HG02870 (cell line): ENCODE results near the gene ZNF845.
"Not testable (repeated sequence)": the region's sequence is repeated elsewhere in the genome, so short reads cannot be mapped to it uniquely, and the experiment has no call there.

Experiments
- ATAC-seq: cut with Tn5 transposase; IDR thresholded peaks from one replicate; pipeline ENCODE4 v1.9.1; 2021; ENCODE audit warnings: mild to moderate bottlenecking, moderate library complexity; ENCODE audit not compliant: unreplicated experiment

The ZNF845 gene

GRCh38 chr19:53333463-53334449 is at the start of gene ZNF845:
Gene ZNF845, plus strand, starts transcription at chr19:53333749. Its CDS starts 7,559 bp downstream, at chr19:53341308.
- ATAC-seq, result peak; percentile 91

DNA sequence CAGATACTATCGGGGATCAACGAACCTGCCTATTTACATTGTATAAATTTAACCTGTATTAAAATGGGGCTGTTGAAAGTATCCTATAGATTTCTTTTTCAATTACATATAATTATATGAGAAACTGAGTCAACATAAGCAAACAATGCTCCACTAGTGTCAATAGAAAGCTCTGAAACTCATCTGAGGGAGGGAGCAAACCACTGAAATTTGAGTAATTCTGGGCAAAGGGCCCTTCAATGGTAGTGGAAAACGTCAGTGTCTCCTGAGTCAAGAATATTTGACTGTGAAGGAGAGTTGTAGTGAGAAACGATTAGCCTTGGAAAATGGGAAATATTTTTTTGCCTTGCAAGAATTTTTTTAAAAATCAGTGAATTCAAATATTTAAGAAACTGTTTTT is 48.5 kb upstream of the ZNF845 start:
- ATAC-seq, result no peak

- ATAC-seq, result no peak
Observed at GRCh38 chr19:53290758-53291549, 42.6 kb upstream of the ZNF845 start.

DNA sequence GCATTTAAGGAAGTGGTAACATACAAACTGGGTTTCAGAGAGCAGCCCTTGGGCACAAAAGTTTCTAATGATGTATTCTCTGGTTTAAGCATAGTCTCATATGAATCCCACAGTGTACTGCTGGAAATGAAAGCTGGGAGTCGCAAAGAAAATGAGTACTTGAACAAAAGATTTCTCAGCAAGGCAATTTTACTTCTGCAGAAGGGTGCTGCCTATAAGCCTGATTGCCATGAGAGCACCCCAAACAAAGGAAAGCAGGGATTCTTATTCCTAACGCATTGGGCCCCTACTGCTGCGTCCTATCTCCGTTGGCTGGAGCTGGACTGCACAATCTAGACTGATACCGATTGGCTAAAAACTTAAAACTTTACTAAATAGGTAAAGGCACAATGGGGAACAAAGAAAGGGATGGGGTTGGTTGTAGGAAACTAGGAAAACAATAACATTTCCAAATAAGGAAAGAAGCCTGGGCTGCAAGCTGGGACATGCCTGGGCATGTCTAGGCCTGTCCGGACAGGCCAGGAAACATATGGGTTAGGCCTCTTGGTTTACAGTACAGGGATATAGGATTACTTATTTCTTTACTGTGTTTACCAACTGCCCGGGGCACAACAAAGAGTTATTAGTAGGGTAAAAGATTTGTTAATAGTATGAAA is 38.6 kb upstream of the ZNF845 start:
- ATAC-seq, result no peak

DNA sequence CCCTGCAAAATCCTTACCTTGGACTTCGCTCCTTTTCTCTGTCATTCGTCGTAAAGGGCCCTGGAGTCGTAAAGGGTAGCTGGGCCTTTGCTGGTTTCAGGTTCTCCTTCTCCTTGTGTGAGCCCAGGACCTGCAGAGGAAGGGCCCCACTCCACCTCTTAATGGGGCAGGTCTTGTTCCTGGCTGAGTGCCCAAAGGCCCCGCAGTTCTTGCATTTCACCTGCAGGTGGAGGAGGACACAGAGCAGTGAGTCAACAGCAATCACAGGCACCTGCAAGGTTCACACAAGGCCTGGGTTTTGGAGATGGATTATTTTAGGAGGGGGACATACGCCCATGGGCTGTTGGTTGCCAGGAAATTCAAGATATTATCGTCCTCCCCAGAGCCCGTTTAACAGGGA is 32.2 kb upstream of the ZNF845 start:
- not testable (repeated sequence) for ATAC-seq

DNA sequence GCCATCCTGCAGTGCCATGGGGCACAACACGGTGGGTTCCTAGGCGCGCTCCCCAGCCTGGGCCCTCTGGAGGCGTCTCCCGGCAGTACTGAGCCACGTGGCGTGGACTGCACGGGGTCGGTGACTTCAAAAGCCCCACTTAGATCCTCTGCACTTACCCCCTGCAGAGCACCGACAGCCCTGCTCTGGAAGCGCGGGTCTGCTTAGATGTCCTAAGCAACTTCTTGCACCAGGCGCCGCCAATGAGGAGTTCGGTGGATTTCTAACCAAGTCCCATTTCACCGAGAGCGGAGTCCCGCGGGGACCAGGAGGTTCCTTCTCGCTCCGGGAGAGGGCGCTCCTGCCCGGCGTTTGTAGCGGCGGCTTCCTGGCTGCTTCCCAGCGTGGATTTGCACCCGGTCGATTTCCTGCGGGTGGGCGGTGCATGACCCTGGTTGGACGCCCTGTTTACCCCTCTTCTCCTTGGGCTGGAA is 25.2 kb upstream of the ZNF845 start:
- ATAC-seq, result no peak

DNA sequence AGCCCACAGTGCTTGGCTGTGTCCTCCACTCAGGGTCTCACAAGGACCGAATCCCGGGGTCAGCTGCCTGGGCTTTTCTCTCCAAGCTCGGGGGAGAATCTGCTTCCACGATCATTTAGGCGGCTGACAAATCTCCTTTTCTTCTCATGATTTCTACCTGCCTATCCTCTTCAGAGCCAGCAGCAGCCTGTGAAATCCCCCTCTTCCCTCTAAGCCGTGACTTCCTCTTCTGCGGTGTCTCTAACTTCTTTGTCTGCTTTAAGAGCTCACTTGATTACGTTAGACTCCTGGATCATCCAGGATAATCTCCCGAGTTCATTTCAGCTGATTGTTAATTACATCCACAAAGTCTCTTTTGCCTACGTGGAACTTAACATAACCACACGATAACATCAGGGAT is 22.5 kb upstream of the ZNF845 start:
- ATAC-seq, result no peak

GRCh38 chr19:53311897-53312296 is 21.7 kb upstream of the ZNF845 start:
- no peak for ATAC-seq

DNA sequence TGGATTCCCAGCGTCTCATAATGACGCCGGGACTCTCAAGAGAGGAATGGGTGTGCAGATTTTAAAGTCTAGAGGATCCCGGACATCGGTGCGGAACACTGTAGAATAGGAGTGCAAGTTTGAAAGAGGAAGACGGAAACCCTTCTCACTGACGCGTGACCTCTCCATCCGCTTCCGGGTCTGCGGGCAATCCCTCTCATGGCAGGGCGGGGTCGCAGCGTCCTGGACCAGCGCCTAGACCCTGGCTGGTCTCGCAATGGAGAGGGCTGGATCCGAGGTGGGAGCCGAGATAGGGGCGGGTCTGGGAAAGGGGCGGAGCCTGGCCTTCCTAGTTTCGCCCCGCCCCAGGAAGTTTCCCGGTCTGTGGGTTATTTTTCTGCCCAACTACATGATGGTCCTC is 4.6 kb upstream of the ZNF845 start:
- ATAC-seq, result no peak

GRCh38 chr19:53332484-53332883 is 1.1 kb upstream of the ZNF845 start:
- no peak for ATAC-seq

GRCh38 chr19:53333066-53333462 is 485 bp upstream of the ZNF845 start:
- peak; percentile 7 for ATAC-seq

DNA sequence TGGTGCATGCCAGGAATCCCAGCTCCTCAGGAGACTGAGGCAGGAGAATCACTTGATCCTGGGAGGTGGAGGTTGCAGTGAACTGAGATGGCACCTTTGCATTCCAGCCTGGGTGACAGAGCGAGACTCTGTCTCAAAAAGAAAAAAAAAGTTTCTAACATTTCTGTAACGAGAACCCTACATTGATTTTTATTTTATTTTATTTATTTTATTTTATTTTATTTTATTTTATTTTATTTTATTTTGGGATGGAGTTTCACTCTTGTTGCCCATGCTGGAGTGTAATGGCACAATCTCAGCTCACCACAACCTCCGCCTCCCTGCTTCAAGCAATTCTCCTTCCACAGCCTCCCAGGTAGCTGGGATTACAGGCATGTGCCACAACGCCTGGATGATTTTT is 10.9 kb downstream of the ZNF845 start:
- ATAC-seq, result not testable (repeated sequence)

- ATAC-seq, result no peak
Observed at GRCh38 chr19:53355739-53356138, 22.2 kb downstream of the ZNF845 start.

- no peak for ATAC-seq
Observed at GRCh38 chr19:53357821-53358581, 24.5 kb downstream of the ZNF845 start.

- ATAC-seq, result not testable (repeated sequence)
Observed at GRCh38 chr19:53360056-53360455, 26.5 kb downstream of the ZNF845 start.

- peak; percentile 95 for ATAC-seq
Observed at GRCh38 chr19:53365134-53365898, 31.8 kb downstream of the ZNF845 start, which contains the start of gene ZNF525. Gene ZNF525, plus strand, starts transcription at chr19:53365705. Its CDS starts 6,577 bp downstream, at chr19:53372282.

DNA sequence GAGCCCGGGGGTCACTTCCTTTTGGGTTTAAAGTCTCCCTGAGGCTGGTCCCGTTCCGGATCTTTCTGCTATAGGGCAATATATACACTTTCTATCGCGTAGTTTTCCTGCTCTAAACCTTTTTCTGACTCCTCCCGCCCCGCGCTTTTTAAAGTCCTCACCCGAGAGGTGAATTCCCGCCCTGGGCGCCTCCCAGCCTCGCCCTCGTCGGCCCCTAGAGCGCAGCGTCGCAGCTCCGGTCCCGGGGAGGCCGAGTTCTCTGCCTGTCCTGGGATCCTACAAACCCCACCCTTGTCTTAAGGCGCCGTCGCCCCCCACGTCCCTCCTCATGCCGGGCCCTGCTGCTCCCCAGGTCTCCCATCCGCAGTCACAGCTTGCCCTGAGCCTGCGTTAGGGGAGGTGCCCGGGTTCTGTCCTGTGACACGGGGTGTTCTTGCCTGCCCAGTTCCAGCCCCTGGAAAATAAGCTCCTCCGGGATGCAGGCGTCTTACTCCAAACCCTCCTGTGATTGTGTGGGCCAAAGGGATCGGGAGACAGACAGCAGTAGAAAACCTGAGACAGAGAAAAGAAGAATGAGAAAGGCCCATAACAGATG is 32.4 kb downstream of the ZNF845 start:
- ATAC-seq, result peak; percentile 35

DNA sequence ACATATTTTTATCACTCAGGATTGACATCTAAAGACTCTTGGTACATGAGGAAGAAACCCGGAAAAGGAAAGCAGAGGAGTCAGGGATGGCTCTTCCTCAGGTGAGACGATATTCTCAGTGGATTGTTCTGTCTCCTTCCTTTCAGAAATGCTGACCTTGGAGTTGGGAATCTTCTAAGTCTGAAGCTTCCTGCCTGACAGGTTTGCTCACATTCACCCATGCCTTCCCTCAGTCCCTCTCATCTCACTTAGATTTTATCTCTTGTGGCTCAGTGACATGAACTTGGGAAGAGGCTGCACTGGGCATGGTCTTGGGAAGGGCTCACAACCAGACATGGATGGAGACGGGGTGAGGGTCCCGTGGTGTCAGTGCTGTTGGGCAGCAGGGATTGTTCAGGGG is 38.6 kb downstream of the ZNF845 start:
- ATAC-seq, result no peak

DNA sequence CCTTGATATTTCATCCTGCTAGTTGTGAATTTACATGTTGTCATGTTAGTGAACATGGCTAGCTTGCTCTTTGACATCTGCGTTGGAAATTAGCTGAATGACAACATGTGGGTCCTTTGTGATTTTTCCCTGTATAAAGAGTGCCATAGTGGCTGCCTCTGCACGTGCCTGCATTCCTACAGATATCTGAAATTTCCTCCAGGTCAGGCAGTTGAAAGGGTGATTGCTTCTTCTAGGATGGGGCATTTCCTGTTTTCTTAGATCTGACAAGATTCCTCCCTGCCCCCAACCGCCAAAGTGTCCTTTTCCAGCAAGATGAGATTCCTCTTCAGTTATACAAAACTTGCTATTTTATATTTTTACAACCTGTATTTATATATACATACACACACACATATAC is 40.7 kb downstream of the ZNF845 start:
- no peak for ATAC-seq
